GM19240 (cell line): Measurements from ENCODE around the gene SMYD5.
A peak's percentile ranks its signal among the peaks of the same experiment; 100 is the strongest.

Experiments
- DNase-seq: peaks from one replicate; pipeline ENCODE4 v3.0.0; 2011; ENCODE audit warnings: low spot score; ENCODE audit not compliant: insufficient read length

Gene SMYD5

GRCh38 chr2:73205611-73206010 is 8.4 kb upstream of the SMYD5 start:
- DNase-seq: no peak

- no peak for DNase-seq
These were observed 5.8 kb upstream of the SMYD5 start for GRCh38 chr2:73208258-73208657.

DNA sequence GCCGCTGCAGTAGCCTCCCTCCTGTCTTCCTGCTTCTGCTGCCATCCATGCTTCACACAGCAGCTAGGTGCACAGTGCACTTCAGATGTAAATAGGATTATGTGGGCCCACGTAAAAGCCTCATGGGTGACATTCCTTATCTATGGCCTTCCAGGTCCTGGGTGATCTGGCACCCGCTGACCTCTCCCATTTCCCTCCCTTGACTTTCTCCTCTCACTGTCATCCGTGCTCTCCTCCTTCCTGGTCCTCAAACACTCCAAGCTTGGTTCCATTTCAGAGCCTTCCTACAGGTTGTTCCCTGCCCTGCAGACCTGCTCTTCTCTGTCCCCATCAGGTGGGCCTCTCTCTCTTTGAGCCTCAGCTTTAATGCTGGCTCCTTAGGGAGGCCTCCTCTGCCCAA is 4.0 kb upstream of the SMYD5 start:
- DNase-seq: no peak

- DNase-seq: no peak
These were observed 3.3 kb upstream of the SMYD5 start for GRCh38 chr2:73210696-73211095.

- DNase-seq: no peak
These were observed 2.0 kb upstream of the SMYD5 start for GRCh38 chr2:73212098-73212447.

GRCh38 chr2:73212448-73213176 is 1.4 kb upstream of the SMYD5 start:
- DNase-seq: peak; percentile 72

- no peak for DNase-seq
These were observed 1.2 kb downstream of the SMYD5 start for GRCh38 chr2:73215254-73215653.

- no peak for DNase-seq
These were observed 3.1 kb downstream of the SMYD5 start for GRCh38 chr2:73217160-73217559.

DNA sequence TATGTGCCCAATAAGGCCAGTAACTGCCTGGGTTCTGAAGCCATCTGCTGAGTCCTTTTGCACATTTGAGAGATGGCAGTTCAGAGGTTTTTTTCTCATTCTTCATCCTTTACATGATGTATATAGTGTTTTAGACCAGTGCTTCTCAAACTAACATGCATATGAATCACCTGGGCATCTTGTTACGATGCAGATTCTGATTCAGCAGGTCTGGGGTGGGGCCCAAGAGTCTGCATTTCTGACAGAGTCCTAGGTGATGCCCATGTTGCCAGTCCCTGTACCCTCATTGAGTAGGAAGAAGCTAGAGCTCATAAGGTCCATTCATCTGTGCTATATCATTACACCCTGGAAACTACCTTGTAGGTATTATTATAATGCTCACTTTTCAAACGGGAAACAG is 3.8 kb downstream of the SMYD5 start:
- DNase-seq: no peak

DNA sequence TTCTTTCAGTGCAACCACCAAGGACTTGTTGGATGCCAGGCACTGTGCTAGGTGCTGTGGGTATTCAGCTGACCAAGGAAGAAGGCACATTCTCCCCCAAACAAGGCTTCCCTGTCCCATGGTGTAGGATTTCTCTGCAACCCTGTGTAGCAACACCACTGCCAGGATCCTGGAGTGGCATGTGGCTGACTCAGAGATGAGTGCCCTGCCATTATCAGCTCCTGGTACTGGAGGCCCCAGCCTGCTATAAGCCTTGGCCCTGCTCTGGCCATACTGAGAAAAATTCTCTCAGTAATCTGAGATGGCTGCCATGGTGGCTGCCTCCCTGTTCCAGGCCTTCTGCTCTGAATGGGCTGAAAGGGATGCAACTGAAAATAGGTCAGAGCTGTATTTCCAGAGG is 4.3 kb downstream of the SMYD5 start:
- DNase-seq: no peak

DNA sequence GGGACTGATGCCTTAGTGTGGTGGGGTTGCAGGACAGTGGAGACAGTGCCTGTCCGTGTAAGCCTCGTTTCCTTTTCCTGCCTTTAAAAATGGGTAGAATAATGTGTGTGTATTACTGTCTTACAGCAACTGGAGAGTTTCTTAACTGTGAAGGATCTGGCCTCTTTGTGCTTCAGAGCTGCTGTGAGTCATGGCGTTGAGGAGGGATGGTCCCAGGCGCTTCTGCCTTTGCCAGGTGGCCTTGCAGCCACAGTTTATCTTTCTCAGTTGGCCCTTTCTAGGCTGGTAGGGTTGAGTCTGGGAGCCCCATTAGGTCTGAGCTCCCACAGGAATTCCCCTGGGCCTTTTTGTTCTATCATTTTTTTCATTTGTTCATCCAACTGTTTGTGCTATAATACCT is 9.8 kb downstream of the SMYD5 start:
- DNase-seq: no peak

- DNase-seq: no peak
These were observed 11.7 kb downstream of the SMYD5 start for GRCh38 chr2:73225513-73226360.

DNA sequence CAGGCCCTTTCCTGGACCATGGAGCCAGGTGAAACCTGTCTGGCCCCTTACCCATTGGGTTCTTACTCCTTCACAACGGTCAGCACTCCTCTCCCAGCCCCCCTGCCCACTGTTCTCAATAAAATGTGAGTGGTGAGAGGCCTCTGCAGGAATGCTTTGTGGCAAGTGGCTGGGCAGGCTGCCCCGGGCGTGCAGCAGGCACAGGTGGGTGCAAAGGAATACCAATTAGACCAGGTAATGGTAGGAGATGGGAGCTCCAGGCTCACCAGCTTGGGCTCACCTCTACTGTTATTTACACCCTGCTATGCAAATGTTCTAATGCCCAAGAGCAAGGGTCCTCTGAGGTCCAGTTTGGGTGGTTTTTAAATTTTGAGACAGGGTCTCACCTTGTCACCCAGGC is 13.0 kb downstream of the SMYD5 start:
- DNase-seq: no peak

DNA sequence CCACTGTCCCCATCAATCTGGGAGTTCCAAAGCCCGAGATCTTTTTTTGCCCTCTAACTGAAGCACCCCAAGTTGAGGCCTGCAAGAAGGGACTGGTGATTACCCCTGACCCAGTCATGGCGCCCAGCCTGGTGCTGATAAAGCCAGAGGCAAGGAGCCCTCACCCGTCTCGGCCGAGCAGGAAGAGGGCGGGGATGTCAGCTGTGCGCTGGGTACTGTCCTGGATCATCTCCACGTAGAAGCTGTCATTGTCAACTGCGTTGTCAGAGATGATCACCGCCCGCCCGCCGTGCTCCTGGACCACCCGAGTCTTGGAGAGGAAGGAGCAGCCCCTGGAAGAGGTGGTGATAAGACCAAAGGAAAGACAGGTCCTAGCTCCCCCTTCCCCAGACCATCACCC is 14.6 kb downstream of the SMYD5 start:
- no peak for DNase-seq

DNA sequence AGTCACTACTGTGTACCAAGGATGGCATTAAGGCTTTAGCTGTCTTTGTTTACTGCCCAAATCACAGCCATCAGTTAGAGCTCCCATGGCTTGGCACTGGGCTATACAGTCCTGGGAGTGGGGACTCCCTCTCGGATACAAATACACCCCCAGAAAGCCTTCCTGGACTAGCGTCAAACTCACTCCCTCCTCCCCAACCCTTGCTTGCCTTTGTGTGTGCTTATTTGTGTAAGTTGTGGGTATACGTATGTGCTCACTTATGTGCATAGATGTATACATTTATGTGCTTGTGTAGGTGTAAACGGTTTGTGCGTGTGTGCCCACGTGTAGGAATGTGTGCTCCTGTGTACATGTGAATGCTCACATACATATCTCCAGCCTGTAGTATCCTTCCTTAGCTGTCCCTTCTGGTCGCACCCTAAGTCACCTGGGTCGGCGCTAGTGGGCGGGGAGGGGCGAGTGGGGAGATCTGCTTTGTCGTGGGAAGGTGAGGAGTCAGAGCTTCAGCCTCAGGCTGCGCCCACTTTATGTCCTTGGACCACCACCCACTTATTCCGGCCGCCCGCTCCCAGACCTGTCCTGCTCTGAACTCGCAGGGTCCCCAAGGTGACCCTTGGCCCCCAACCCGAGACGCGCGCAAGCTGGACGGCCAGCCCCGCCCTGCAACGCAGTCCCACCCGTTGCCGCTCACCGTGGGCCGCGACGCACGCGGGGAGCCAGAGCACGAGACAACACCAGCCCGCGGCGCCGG is 18.5 kb downstream of the SMYD5 start:
- DNase-seq: no peak

DNA sequence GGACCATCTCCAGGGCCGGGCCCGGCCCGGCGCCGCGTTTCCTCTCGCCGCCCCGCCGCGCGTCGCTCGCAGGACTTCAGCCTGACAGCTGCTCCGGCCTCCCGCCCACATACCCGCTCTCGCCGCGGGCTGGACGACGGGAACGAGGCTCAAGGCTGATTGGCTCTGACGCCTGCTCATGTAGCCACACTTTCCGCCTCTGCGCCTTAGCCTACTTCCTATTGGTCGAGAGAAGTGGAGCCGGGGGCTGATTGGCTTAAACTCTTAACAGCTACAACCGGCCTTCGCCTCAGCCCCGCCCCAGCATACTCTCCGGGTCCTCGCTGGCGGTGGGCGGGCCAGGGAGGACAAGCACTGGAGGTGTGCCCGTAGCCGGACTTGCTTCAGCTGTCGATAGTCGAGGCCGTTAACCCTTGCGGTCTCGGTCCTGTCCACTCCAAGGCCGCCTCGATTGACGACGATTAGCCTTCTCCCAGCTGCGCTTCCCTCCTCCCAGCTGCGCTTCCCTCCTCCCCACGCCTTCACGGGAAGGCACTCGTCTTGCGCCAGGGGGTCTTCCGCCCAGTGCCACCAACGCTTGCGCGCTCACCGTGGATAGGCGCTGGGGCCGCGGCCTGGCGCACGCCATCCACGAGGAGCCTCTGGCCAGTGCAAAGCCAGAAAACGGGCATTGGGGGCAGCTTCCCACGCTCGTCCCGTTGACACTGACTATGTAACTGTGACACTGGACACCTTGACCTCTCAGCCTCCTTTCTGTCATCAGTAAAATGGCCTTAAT is 19.3 kb downstream of the SMYD5 start, which contains the start of gene PRADC1:
Gene PRADC1, minus strand, starts transcription at position 86 of the 778 bp plus-strand sequence. Its CDS starts 79 bp downstream, at position 7.
- peak; percentile 89 for DNase-seq

DNA sequence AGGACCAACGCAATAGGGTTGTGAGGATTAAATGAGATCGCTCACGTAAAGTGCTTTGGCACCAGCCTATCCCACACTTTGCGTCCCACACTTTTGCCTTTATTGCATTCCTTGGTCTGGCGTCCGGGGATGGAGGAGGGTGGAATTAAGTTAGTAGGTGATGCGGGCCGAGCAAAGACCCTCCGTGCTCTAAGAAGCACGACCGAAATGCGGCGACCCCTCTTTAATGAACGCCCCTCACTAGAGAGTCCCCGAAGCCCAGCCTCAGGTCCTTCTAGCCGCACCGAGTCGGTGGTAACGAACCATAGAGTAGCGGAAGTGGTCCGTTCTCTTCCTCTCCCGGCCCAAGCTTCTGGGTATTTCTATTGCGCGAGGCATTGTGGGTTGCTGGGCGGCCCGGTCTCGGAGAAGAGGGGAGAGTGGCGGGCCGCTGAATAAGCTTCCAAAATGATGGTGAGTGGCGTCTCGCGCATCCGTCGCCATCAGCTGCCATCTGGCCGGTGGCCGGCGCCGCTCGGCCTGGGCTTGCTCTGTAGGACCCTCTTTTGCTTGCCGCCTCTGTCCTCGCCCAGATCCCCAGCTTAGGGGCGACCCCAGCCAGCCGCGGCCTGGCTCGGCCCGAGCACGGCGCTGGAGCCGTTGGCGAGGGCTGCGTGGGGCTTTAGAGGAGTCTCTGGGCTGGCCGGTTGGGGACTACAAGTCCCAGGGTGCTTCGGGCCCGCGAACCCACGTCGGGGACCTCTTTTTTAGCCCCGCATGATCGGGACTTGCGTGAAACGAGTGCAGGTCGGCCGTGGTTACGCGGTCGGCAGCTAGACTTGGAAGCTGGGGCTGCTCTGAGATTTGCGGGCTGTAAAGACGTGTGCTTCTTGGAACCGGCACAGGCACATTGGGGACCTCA is 20.1 kb downstream of the SMYD5 start, which contains the start of gene CCT7:
Gene CCT7, plus strand, starts transcription at position 377 of the 901 bp plus-strand sequence. Its CDS starts 71 bp downstream, at position 448.
- DNase-seq: peak; percentile 73

- DNase-seq: no peak
These were observed 21.4 kb downstream of the SMYD5 start for GRCh38 chr2:73235315-73236028.

DNA sequence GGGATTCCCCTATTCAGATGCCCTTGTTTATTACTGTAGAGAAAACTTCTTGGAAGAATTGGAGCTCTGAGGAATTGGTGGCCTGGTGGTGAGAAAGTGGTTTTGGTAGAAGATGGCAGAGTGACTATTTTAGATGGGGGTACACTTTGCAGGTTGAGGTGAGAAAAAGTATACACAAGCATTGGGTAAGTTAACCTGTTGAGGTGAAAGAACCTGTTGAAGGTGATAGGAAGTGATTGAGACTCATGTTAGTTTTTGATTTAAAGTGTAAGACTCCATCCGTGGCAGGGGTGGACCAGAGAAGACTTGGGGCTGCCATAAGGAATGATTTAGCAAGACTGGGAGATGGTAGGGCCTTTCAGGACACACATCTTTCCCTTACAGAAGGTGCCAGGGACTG is 23.1 kb downstream of the SMYD5 start:
- no peak for DNase-seq
